ENCODE measurements around the gene JUN. TPM values are rescaled to one million over a fixed set of nuclear protein-coding genes. Genes with fewer than 3 reads are reported as not detected.

Gene JUN
- total RNA-seq, 1 experiment from 2014 or later = 14.2 TPM

DNA sequence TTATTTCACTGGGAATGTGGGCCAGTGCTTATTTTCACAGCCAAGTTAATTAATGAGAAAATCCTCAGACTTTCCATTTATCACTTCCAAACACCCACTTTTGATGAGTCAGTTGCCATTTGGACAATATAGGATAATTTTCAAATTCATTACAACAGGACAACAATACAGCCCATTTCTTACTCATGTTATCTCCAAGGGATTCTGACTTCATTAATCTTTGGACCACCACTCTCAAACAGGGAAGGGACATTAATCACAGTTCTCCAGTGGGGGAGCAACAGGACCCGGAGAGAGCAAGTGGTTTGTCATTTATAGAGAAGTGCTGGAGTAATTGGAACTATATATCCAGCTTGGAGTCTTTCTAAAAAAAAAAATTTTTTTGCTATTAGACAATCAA lies 38.7 kb downstream of the JUN start:
- TF ChIP-seq CTCF (conservative IDR thresholded peaks at IDR 0.05) = no peak
- no peaks in the 10 kb centered on the region for H3K23me2 ChIP-seq (ENCODE audit: insufficient read length, low read depth, low read length, poor library complexity, severe bottlenecking)
- no peaks in the 10 kb centered on the region for H3K27me3 ChIP-seq (ENCODE audit: insufficient read depth, low read length)
- no peak overlapping the region for H3K9ac ChIP-seq (ENCODE audit: extremely low read depth, insufficient read length, low read length)
- no peak overlapping the region for H2BK12ac ChIP-seq (ENCODE audit: insufficient read length, low read depth, low read length)
- no peak overlapping the region for H2BK20ac ChIP-seq (ENCODE audit: low read depth, low read length, poor library complexity, severe bottlenecking)
- no peak overlapping the region for H2AK5ac ChIP-seq (ENCODE audit: insufficient read length, low read length)
- no peaks in the 10 kb centered on the region for H3K9me3 Mint-ChIP-seq
- H2BK15ac ChIP-seq (ENCODE audit: low read depth, low read length) = no peak overlapping the region
- no peaks in the 10 kb centered on the region for H3K9me3 ChIP-seq (ENCODE audit: control insufficient read depth, low read depth, low read length)
- no peaks in the 10 kb centered on the region for H3K36me3 Mint-ChIP-seq (ENCODE audit: insufficient read depth in 1 of 3, low read depth in 3 of 3)
- H3K56ac ChIP-seq (ENCODE audit: insufficient read length, low read depth, low read length) = no peak overlapping the region
- H4K20me1 ChIP-seq (ENCODE audit: control insufficient read depth, insufficient read depth, insufficient read length) = no peaks in the 10 kb centered on the region
- H3K4me3 Mint-ChIP-seq = no peak overlapping the region
- peaks cover 9 to 10% of the 10 kb centered on the region in 2 experiments for H3K4me1 Mint-ChIP-seq
- no peak overlapping the region for H3K27ac Mint-ChIP-seq
- no peak overlapping the region for H3K18ac ChIP-seq (ENCODE audit: insufficient read length, low read depth, low read length)
- no peak overlapping the region for H2BK120ac ChIP-seq (ENCODE audit: low read depth, low read length, poor library complexity, severe bottlenecking)
- H3K4me2 ChIP-seq (ENCODE audit: insufficient read depth, insufficient read length, low read length) = no peak overlapping the region
- no peaks in the 10 kb centered on the region; the same call in 1 of the 2 replicates for H3K4me1 ChIP-seq (ENCODE audit: insufficient read depth, low read length)
- no peak overlapping the region for H4K8ac ChIP-seq (replicated peaks; ENCODE audit: insufficient read length, low read depth, low read length)
- no peak overlapping the region for H3K4ac ChIP-seq (ENCODE audit: low read depth, low read length)
- no peak overlapping the region for H4K91ac ChIP-seq (ENCODE audit: insufficient read length, low read depth, low read length)
- no peak overlapping the region for H4K5ac ChIP-seq (ENCODE audit: insufficient read length, low read depth, low read length)
- no peak overlapping the region for H2AFZ ChIP-seq (ENCODE audit: low read length)
- no CpG with 5 or more reads among the region's 1 CpG for WGBS (ENCODE audit: extremely low coverage, insufficient read length, low lambda C conversion rate)
- no peak overlapping the region for H3K27ac ChIP-seq (ENCODE audit: insufficient read length, low read depth, low read length)
- H3K14ac ChIP-seq (ENCODE audit: insufficient read depth, low read length) = no peak overlapping the region
- H3K79me1 ChIP-seq (ENCODE audit: insufficient read depth, low read depth, low read length, poor library complexity, severe bottlenecking) = no peaks in the 10 kb centered on the region
- no peak for DNase-seq
- H3K27me3 Mint-ChIP-seq (ENCODE audit: low read depth) = no peaks in the 10 kb centered on the region
- no peak overlapping the region for H3K23ac ChIP-seq (ENCODE audit: insufficient read length, low read depth, low read length)
- H3T11ph ChIP-seq (ENCODE audit: low read length) = no peak overlapping the region
- no peak overlapping the region for H2BK5ac ChIP-seq (ENCODE audit: insufficient read length, low read length)
- no peaks in the 10 kb centered on the region for H3K79me2 ChIP-seq (ENCODE audit: insufficient read depth, low read length)

All from H9 (cell line).